GM23338 (cell line): ENCODE measurements around the gene ZNF217. TPM values are rescaled to one million over a fixed set of nuclear protein-coding genes. Genes with fewer than 3 reads are reported as not detected.
"Not testable (repeated sequence)": the region's sequence is repeated elsewhere in the genome, so short reads cannot be mapped to it uniquely, and the experiment has no call there.

Experiments used
- ATAC-seq: fragments of 200-7000 bp; cut with Tn5 transposase; 3 replicates; pipeline ENCODE4 v1.9.1; 2020
- DNase-seq: peaks from one replicate; pipeline ENCODE4 v3.0.0-alpha.2; 2015; ENCODE audit warnings: low spot score
- H2AFZ ChIP-seq: fragments of 200-600 bp; sonication (generic); 2 replicates; pipeline ENCODE4 v1.8.0; 2016; ENCODE audit warnings: antibody characterized with exemption, mild to moderate bottlenecking, moderate library complexity
- H3F3A ChIP-seq: fragments of 200-600 bp; sonication (generic); replicated peaks from 2 replicates; pipeline ENCODE4 v1.8.0; 2017; ENCODE audit warnings: antibody characterized with exemption, mixed run types, low read depth
- H3K27ac ChIP-seq: fragments of 200-600 bp; sonication (generic); 2 replicates; pipeline ENCODE4 v1.6.1; 2016; ENCODE audit warnings: low read depth
- H3K27me3 ChIP-seq: fragments of 200-600 bp; sonication (generic); 2 replicates; pipeline ENCODE4 v1.8.0; 2016; ENCODE audit warnings: mild to moderate bottlenecking, mixed run types, moderate library complexity; ENCODE audit not compliant: insufficient read depth
- H3K36me3 ChIP-seq: fragments of 200-600 bp; sonication (generic); 2 replicates; pipeline ENCODE4 v1.8.0; 2016; ENCODE audit warnings: mild to moderate bottlenecking; ENCODE audit not compliant: insufficient read depth
- H3K4me1 ChIP-seq: fragments of 200-600 bp; sonication (generic); 2 replicates; pipeline ENCODE4 v1.8.0; 2016; ENCODE audit warnings: mild to moderate bottlenecking, moderate library complexity; ENCODE audit not compliant: insufficient read depth
- H3K4me2 ChIP-seq: fragments of 200-600 bp; sonication (generic); 2 replicates; pipeline ENCODE4 v1.7.1; 2017; ENCODE audit warnings: mixed run types
- H3K4me3 ChIP-seq: fragments of 200-600 bp; sonication (generic); 2 replicates; pipeline ENCODE4 v1.6.1; 2016; ENCODE audit warnings: mixed run types
- H3K79me2 ChIP-seq: fragments of 200-600 bp; sonication (generic); replicated peaks from 2 replicates; pipeline ENCODE4 v1.8.0; 2017; ENCODE audit warnings: mild to moderate bottlenecking; ENCODE audit not compliant: insufficient read depth
- H3K9me2 ChIP-seq: fragments of 200-600 bp; sonication (generic); 2 replicates; pipeline ENCODE4 v1.8.0; 2017; ENCODE audit not compliant: insufficient read depth
- H4K20me1 ChIP-seq: fragments of 200-600 bp; sonication (generic); replicated peaks from 2 replicates; pipeline ENCODE4 v1.8.0; 2017; ENCODE audit warnings: mild to moderate bottlenecking; ENCODE audit not compliant: insufficient read depth
- H3K27ac Mint-ChIP-seq: 2 replicates; pipeline ENCODE4 v1.8.0; 2020; ENCODE audit warnings: inconsistent platforms, mild to moderate bottlenecking, moderate library complexity, mixed read lengths
- H3K27me3 Mint-ChIP-seq: 3 replicates; pipeline ENCODE4 v1.8.0; 2022; ENCODE audit warnings: low read depth, mild to moderate bottlenecking, moderate library complexity, mixed read lengths, inconsistent platforms; ENCODE audit not compliant: insufficient read depth, poor library complexity
- H3K36me3 Mint-ChIP-seq: 3 replicates; pipeline ENCODE4 v1.8.0; 2021; ENCODE audit warnings: low read depth, mild to moderate bottlenecking, inconsistent platforms, moderate library complexity, mixed read lengths
- H3K4me1 Mint-ChIP-seq: 3 replicates; pipeline ENCODE4 v1.8.0; 2020; ENCODE audit warnings: mild to moderate bottlenecking, inconsistent platforms, mixed read lengths
- H3K4me3 Mint-ChIP-seq: 3 replicates; pipeline ENCODE4 v1.8.0; 2021; ENCODE audit warnings: moderate library complexity, mild to moderate bottlenecking, inconsistent platforms, mixed read lengths
- H3K9me3 Mint-ChIP-seq: 3 replicates; pipeline ENCODE4 v1.8.0; 2020; ENCODE audit warnings: moderate library complexity, mild to moderate bottlenecking, inconsistent platforms, mixed read lengths
- JUNB ChIP-seq: IDR thresholded peaks from one replicate; pipeline ENCODE4 v1.6.1; 2016; ENCODE audit warnings: antibody characterized with exemption; ENCODE audit not compliant: unreplicated experiment
- STAT1 ChIP-seq: IDR thresholded peaks from one replicate; pipeline ENCODE4 v1.6.1; 2016; ENCODE audit warnings: antibody characterized with exemption; ENCODE audit not compliant: unreplicated experiment
- polyA plus RNA-seq: library from polyadenylated mRNA; unstranded; fragments of >200 nt; fragmentation: Nextera tagmentation; extraction: Ambion mirVana; gene quantifications from 2 replicates; pipeline ENCODE4 v1.2.1, GENCODE V29; 2016
- total RNA-seq: library from RNA; depleted of rRNA; stranded (reverse); fragments of >200 nt; shearing (Covaris generic); gene quantifications from 2 replicates; pipeline ENCODE4 v1.2.3, GENCODE V29; 2014

Gene ZNF217
- total and polyA plus RNA-seq, 2 experiments from 2014 or later = 32.8 to 78.0 TPM

DNA sequence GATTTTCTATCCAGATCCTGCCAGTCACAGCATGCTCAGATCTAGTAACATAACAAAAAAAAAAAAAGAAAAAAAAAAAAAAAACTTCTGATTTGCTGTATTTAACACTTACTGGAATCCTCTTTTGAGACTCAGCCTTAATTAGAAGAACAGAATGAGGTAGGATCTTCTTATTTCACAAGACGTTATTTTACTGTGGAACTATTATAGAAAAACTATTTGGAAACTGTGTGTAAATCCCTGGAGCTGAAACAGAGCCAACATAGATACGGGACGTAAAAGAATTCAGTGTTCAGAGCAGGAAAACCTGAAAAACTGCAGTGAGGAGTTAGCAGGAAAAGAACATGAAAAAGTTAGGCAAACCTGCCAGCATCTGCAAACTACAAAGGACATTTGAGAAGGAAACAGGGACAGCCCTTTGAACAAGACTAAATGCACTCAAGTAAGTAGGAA is 3.4 kb upstream of the ZNF217 start:
- Histone ChIP-seq H3K79me2 (peaks cover 8% of the 10 kb centered on the region), H3K36me3 (no peaks in the 10 kb centered on the region), H3F3A (no peaks in the 10 kb centered on the region; the same call in 1 of the 2 replicates), H3K4me3 (no peak overlapping the region), H3K9me2 (0 out of 2 replicates have a peak, but pooled peaks cover 4% of the 10 kb centered on the region), H3K4me2 (peak overlapping the region; percentile 35), H2AFZ (no peak overlapping the region), H3K27me3 (no peaks in the 10 kb centered on the region), H3K4me1 (peaks cover 48% of the 10 kb centered on the region), H4K20me1 (no peaks in the 10 kb centered on the region), H3K27ac (peak overlapping the region; percentile 72)
- H3K9me3 Mint-ChIP-seq = no peaks in the 10 kb centered on the region
- H3K27ac Mint-ChIP-seq = peak overlapping the region; percentile 94
- ATAC-seq (no peak), DNase-seq (no peak)
- TF ChIP-seq STAT1 = no peak
- H3K4me1 Mint-ChIP-seq = peaks cover 46% of the 10 kb centered on the region
- peaks cover 10% of the 10 kb centered on the region for H3K27me3 Mint-ChIP-seq
- H3K4me3 Mint-ChIP-seq = peak overlapping the region; percentile 49; the same call in 2 of the 3 replicates
- peaks cover 1% of the 10 kb centered on the region; the same call in 1 of the 3 replicates for H3K36me3 Mint-ChIP-seq

DNA sequence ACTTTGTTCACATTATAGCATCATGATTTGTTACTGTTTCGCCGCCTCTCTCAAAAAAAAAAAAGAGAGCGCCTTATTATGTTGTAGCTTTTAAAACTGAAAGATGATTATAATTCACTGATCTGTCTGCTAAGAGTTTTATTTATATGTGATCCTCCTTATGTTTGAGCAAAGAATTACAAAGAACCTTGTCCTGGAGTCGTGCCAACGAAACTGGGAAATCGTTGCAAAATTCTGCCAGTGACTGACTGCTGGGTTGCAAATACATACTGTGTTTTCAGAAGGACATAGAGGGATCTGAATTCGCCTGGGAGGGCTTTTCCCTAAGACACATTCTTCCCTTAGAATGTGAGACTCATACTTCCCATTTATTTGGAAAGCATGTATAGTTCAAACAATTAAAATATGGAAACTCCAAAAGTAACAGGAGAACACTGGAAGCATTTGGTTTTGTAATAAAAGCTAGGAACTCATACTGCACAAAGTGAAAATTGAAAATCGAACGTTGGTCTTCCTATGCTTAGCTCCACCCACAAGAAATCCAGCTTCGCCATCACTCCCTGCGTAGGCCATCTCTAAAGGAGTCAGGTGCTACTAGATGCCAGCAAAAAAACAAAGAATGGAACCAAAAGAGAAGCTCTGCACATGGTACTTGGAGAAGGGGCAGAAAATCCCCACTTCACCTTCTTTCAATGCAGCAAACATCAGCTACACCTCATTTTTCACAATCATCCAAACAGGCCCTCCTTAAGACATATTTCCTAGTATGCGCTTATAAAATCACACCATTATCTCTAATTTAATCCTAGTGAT is 2.8 kb upstream of the ZNF217 start:
- Mint-ChIP-seq H3K4me1 (peaks cover 46% of the 10 kb centered on the region), H3K4me3 (peak overlapping the region; percentile 49), H3K27ac (peak overlapping the region; percentile 94)
- H3K4me2 ChIP-seq = peak overlapping the region; percentile 70
- ATAC-seq, H3K36me3 Mint-ChIP-seq, H3K9me2 ChIP-seq, H3K9me3 Mint-ChIP-seq, H2AFZ ChIP-seq, H4K20me1 ChIP-seq, H3K4me3 ChIP-seq, DNase-seq, H3K27me3 Mint-ChIP-seq, H3F3A ChIP-seq, H3K27me3 ChIP-seq, H3K36me3 ChIP-seq: not testable (repeated sequence)
- H3K79me2 ChIP-seq = peaks cover 14% of the 10 kb centered on the region
- peak overlapping the region; percentile 72 for H3K27ac ChIP-seq
- H3K4me1 ChIP-seq = peaks cover 49% of the 10 kb centered on the region

DNA sequence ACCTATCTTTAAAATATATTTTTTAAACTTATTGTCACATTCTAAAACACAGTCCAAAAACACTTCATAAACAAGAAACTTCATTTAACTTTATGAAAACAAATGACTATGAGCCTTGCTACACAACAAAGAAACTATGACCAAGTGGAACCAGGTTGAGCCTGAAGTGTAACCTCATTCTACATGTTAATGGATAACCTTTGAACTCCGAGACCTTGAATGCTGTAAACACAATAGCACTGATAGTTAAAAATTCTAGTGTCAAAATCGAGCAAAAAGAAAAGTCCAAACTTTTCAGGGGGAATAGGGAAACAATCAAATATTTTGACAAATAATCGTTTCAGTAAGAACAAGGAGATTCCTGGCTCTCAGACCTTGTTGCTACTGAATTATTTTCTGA is 2.1 kb upstream of the ZNF217 start:
- peak overlapping the region; percentile 49 for H3K4me3 Mint-ChIP-seq
- H3K27ac Mint-ChIP-seq = peak overlapping the region; percentile 94
- H3K27me3 Mint-ChIP-seq, H3K4me3 ChIP-seq, H3K9me2 ChIP-seq, H3K9me3 Mint-ChIP-seq, ATAC-seq, H2AFZ ChIP-seq, H3K36me3 ChIP-seq, H4K20me1 ChIP-seq, H3K36me3 Mint-ChIP-seq, DNase-seq, H3F3A ChIP-seq, H3K27me3 ChIP-seq: not testable (repeated sequence)
- peaks cover 50% of the 10 kb centered on the region for H3K4me1 Mint-ChIP-seq
- peaks cover 21% of the 10 kb centered on the region for H3K79me2 ChIP-seq
- peaks cover 53% of the 10 kb centered on the region for H3K4me1 ChIP-seq
- H3K4me2 ChIP-seq = peak overlapping the region; percentile 70
- H3K27ac ChIP-seq = peak overlapping the region; percentile 72; the same call in 1 of the 2 replicates

DNA sequence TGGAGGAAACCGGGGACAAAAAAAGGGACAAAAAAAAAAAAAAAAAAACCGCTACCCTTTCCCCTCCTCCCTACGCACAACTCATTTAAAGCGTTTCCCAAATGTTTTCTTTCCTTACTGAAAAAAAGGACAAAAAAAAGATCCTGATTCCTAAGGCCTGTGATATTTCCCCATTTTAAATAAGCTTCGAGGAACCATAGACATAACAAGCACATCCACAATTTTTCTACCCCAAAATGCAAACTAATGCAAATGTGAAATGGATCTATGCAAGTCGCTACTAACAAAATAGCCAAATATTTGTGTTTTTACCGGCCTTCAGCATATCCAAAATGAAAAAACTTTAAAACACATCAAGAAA is 1.4 kb upstream of the ZNF217 start:
- no peaks in the 10 kb centered on the region for H3K27me3 ChIP-seq
- TF ChIP-seq JUNB = no peak
- peak overlapping the region; percentile 81 for H3K27ac ChIP-seq
- no peaks in the 10 kb centered on the region for H4K20me1 ChIP-seq
- Mint-ChIP-seq H3K9me3 (no peaks in the 10 kb centered on the region), H3K36me3 (peaks cover 3% of the 10 kb centered on the region; the same call in 1 of the 3 replicates), H3K27me3 (peaks cover 10% of the 10 kb centered on the region), H3K4me1 (peaks cover 57% of the 10 kb centered on the region), H3K4me3 (peak overlapping the region; percentile 76), H3K27ac (peak overlapping the region; percentile 96)
- peak overlapping the region; percentile 59 for H3K4me3 ChIP-seq
- H3K4me2 ChIP-seq = peak overlapping the region; percentile 70
- no peak for ATAC-seq
- H3K4me1 ChIP-seq = peaks cover 50% of the 10 kb centered on the region
- no peaks in the 10 kb centered on the region for H3K9me2 ChIP-seq
- peaks cover 28% of the 10 kb centered on the region for H3K79me2 ChIP-seq
- no peaks in the 10 kb centered on the region; the same call in 1 of the 2 replicates for H3F3A ChIP-seq
- no peaks in the 10 kb centered on the region for H3K36me3 ChIP-seq
- DNase-seq = no peak
- H2AFZ ChIP-seq = no peak overlapping the region
